Skin of body (tissue), 2 donors: ENCODE results near the gene RGP1. TPM values are rescaled to one million over a fixed set of nuclear protein-coding genes. Genes with fewer than 3 reads are reported as not detected.

Source experiments
- DNase-seq: peaks from one replicate; lab custom pipeline; 2025; lab: John Stamatoyannopoulos, UW
- total RNA-seq: library from RNA; depleted of rRNA; stranded (reverse); fragments of >200 nt; gene quantifications from one replicate; pipeline ENCODE4 v1.2.3, GENCODE V29; 2014

RGP1 gene
- total RNA-seq, 1 donor from 2014 or later: 8.8 TPM

- DNase-seq: no peak
Measured at GRCh38 chr9:35769763-35770162, 20.7 kb downstream of the RGP1 start.

- DNase-seq: no peak
Measured at GRCh38 chr9:35771075-35771433, 22.0 kb downstream of the RGP1 start.

GRCh38 chr9:35771534-35771933, 22.4 kb downstream of the RGP1 start:
- no peak for DNase-seq

- DNase-seq: no peak
Measured at GRCh38 chr9:35771943-35772342, 22.9 kb downstream of the RGP1 start.

GRCh38 chr9:35774907-35775635, 26.0 kb downstream of the RGP1 start:
- no peak for DNase-seq

- DNase-seq: no peak
Measured at GRCh38 chr9:35776018-35776417, 26.9 kb downstream of the RGP1 start.

- no peak for DNase-seq
Measured at GRCh38 chr9:35778496-35778895, 29.4 kb downstream of the RGP1 start.

GRCh38 chr9:35781066-35781465, 32.0 kb downstream of the RGP1 start:
- no peak for DNase-seq

GRCh38 chr9:35783418-35783817, 34.3 kb downstream of the RGP1 start:
- no peak for DNase-seq

GRCh38 chr9:35789541-35789940, 40.5 kb downstream of the RGP1 start:
- no peak for DNase-seq

- DNase-seq: no peak
Measured at GRCh38 chr9:35790025-35790384, 40.9 kb downstream of the RGP1 start.

- peak; percentile 94 for DNase-seq
Measured at GRCh38 chr9:35790385-35791296, 41.6 kb downstream of the RGP1 start.

- DNase-seq: peak; percentile 8
Measured at GRCh38 chr9:35791297-35791921, 42.3 kb downstream of the RGP1 start, which contains the start of gene NPR2. NPR2 (plus strand) TSS chr9:35791591; CDS start chr9:35792409, 818 bp downstream.

GRCh38 chr9:35792024-35792813, 43.1 kb downstream of the RGP1 start:
- no peak for DNase-seq

- no peak for DNase-seq
Measured at GRCh38 chr9:35792826-35793225, 43.7 kb downstream of the RGP1 start.

GRCh38 chr9:35793461-35793860, 44.4 kb downstream of the RGP1 start:
- no peak for DNase-seq

GRCh38 chr9:35795695-35796094, 46.6 kb downstream of the RGP1 start:
- DNase-seq: no peak

- DNase-seq: no peak
Measured at GRCh38 chr9:35797311-35798109, 48.4 kb downstream of the RGP1 start.

GRCh38 chr9:35798658-35799374, 49.7 kb downstream of the RGP1 start:
- DNase-seq: no peak

GRCh38 chr9:35800530-35800929, 51.4 kb downstream of the RGP1 start:
- no peak for DNase-seq
